Endothelial cell of umbilical vein (primary cell): ENCODE data around the gene HAPLN1. TPM values are rescaled to one million over a fixed set of nuclear protein-coding genes. Genes with fewer than 3 reads are reported as not detected.

Experiments used
- BruUV-seq: library from RNA; stranded (reverse); fragments of 400-500 nt; replicated peaks from 2 replicates; lab custom pipeline; 2021; lab: Mats Ljungman, UMichigan
- CTCF ChIA-PET: fragments of 300-600, 350-600 bp; sonication (Branson Sonifier 250); formaldehyde crosslinking; loops from one replicate; lab custom pipeline; 2021; ENCODE audit warnings: antibody characterized with exemption, inconsistent platforms; lab: Charles Lee
- POLR2A ChIA-PET: fragments of 300-600, 350-600 bp; sonication (Branson Sonifier 250); formaldehyde crosslinking; loops from one replicate; lab custom pipeline; 2021; ENCODE audit warnings: antibody characterized with exemption, inconsistent platforms; lab: Charles Lee
- DNase-seq: peaks from one replicate; pipeline ENCODE4 v3.0.0-alpha.2; 2011; ENCODE audit warnings: low read depth, low spot score
- FAIRE-seq: peaks from 2 replicates; lab custom pipeline; 2011; peaks lifted over from hg19 to GRCh38; lab: Jason Lieb, UNC
- H2AFZ ChIP-seq: 2 replicates; pipeline ENCODE4 v1.6.0; 2012; ENCODE audit warnings: low read depth, low read length, control low read depth, inconsistent platforms
- H3K27ac ChIP-seq: 2 replicates; pipeline ENCODE4 v1.5.1; 2011; ENCODE audit warnings: low read depth, mild to moderate bottlenecking, control low read depth, low read length, moderate library complexity; ENCODE audit not compliant: insufficient read depth
- H3K27me3 ChIP-seq, 2 experiments: 2 replicates each; pipeline versions ENCODE4 v1.6.0 to v1.6.1; 2011; ENCODE audit warnings: low read length in 2 of 2, mixed read lengths in 1 of 2; ENCODE audit not compliant: control insufficient read depth in 2 of 2, insufficient read depth in 2 of 2
- H3K36me3 ChIP-seq, 2 experiments: 2 replicates in 1 of 2; 3 replicates in 1 of 2; pipeline ENCODE4 v1.5.1; 2011; ENCODE audit warnings: low read length in 2 of 2, mild to moderate bottlenecking in 1 of 2, moderate library complexity in 1 of 2; ENCODE audit not compliant: control insufficient read depth in 2 of 2, insufficient read depth in 2 of 2; ENCODE audit errors: extremely low read depth in 1 of 2
- H3K4me1 ChIP-seq: 3 replicates; pipeline ENCODE4 v1.5.1; 2011; ENCODE audit warnings: mild to moderate bottlenecking, low read length; ENCODE audit not compliant: control insufficient read depth, insufficient read depth; ENCODE audit errors: extremely low read depth
- H3K4me2 ChIP-seq: 2 replicates; pipeline ENCODE4 v1.6.1; 2011; ENCODE audit warnings: low read length, control low read depth, mixed read lengths; ENCODE audit not compliant: insufficient read depth
- H3K4me3 ChIP-seq, 3 experiments: fragments of 200-600 bp in 1 of 3; sonication (generic), shearing (Covaris generic) in 1 of 3; replicated peaks in 1 of 3; 2 replicates each; pipeline ENCODE4 v1.5.1; 2011 to 2016; ENCODE audit warnings: control low read depth in 3 of 3, low read length in 3 of 3, mild to moderate bottlenecking in 2 of 3, inconsistent platforms in 1 of 3, low read depth in 1 of 3, moderate library complexity in 1 of 3; ENCODE audit not compliant: insufficient read depth in 1 of 3
- H3K79me2 ChIP-seq: 2 replicates; pipeline ENCODE4 v1.6.0; 2012; ENCODE audit warnings: low read length, inconsistent platforms; ENCODE audit not compliant: control insufficient read depth, insufficient read depth
- H3K9ac ChIP-seq: replicated peaks from 2 replicates; pipeline ENCODE3; 2011; ENCODE audit warnings: low read length, control low read depth; ENCODE audit not compliant: insufficient read depth; ENCODE audit errors: extremely low read depth
- H3K9me1 ChIP-seq: replicated peaks from 3 replicates; pipeline ENCODE4 v1.6.0; 2011; ENCODE audit warnings: mild to moderate bottlenecking, low read length; ENCODE audit not compliant: control insufficient read depth, insufficient read depth; ENCODE audit errors: extremely low read depth
- H3K9me3 ChIP-seq: replicated peaks from 2 replicates; pipeline ENCODE4 v1.5.1; 2012; ENCODE audit warnings: low read length, inconsistent platforms; ENCODE audit not compliant: control insufficient read depth, insufficient read depth
- H4K20me1 ChIP-seq: replicated peaks from 2 replicates; pipeline ENCODE3; 2011; ENCODE audit warnings: mild to moderate bottlenecking, low read length; ENCODE audit not compliant: control insufficient read depth, insufficient read depth; ENCODE audit errors: extremely low read depth
- CTCF ChIP-seq, 2 donors: IDR thresholded peaks; 1 replicate in 1 of 2; 2 replicates in 1 of 2; pipeline ENCODE4 v1.5.1; 2011; ENCODE audit warnings: low read length in 2 of 2, mild to moderate bottlenecking in 2 of 2, moderate library complexity in 2 of 2, control low read depth in 1 of 2, inconsistent platforms in 1 of 2, low read depth in 1 of 2; ENCODE audit not compliant: insufficient read depth in 1 of 2; ENCODE audit errors: extremely low read depth in 1 of 2
- EZH2 ChIP-seq: IDR thresholded peaks from 2 replicates; pipeline ENCODE4 v1.6.1; 2012; ENCODE audit warnings: borderline replicate concordance, low read depth, mild to moderate bottlenecking, moderate library complexity, low read length, inconsistent platforms; ENCODE audit not compliant: severe bottlenecking
- FOS ChIP-seq: IDR thresholded peaks from 2 replicates; pipeline ENCODE4 v1.6.1; 2011; ENCODE audit warnings: mild to moderate bottlenecking, low read length, moderate library complexity, borderline replicate concordance; ENCODE audit not compliant: insufficient read depth
- GATA2 ChIP-seq: IDR thresholded peaks from 2 replicates; pipeline ENCODE4 v1.7.0; 2011; ENCODE audit warnings: low read depth, mild to moderate bottlenecking, moderate library complexity, mixed read lengths, low read length; ENCODE audit not compliant: insufficient read length, insufficient read depth
- JUN ChIP-seq: IDR thresholded peaks from 2 replicates; pipeline ENCODE4 v1.6.1; 2011; ENCODE audit warnings: borderline replicate concordance, low read depth; ENCODE audit not compliant: insufficient read length, insufficient read depth
- MYC ChIP-seq: IDR thresholded peaks from one replicate; pipeline ENCODE4 v1.6.1; 2011; ENCODE audit warnings: mild to moderate bottlenecking, low read depth, low read length
- POLR2A ChIP-seq: IDR thresholded peaks from 2 replicates; pipeline ENCODE4 v1.6.1; 2012; ENCODE audit warnings: low read depth, mild to moderate bottlenecking, control low read depth, low read length
- POLR2AphosphoS5 ChIP-seq: IDR thresholded peaks from 2 replicates; pipeline ENCODE4 v1.6.1; 2012; ENCODE audit warnings: low read depth, mild to moderate bottlenecking, control low read depth, low read length, moderate library complexity; ENCODE audit not compliant: insufficient read depth
- dilution Hi-C: fragments of 300-500 bp; cut with MboI; formaldehyde crosslinking; loops from one replicate; pipeline ENCODE4 v1.15.0; 2019; ENCODE audit warnings: low sequenced_read_pairs; ENCODE audit not compliant: extremely low pct_ligation_motif_present
- intact Hi-C: fragments of 100-400 bp; cut with micrococcal nuclease; formaldehyde crosslinking; loops from one replicate; pipeline ENCODE4 v1.10.0; 2022
- polyA plus RNA-seq, 4 experiments: library from polyadenylated mRNA; depleted of rRNA in 3 of 4; stranded (reverse) in 3 of 4; unstranded in 1 of 4; fragments of >200 nt; gene quantifications; 2 replicates each; pipeline versions ENCODE4 v1.2.1 to v1.2.3, GENCODE V29; 2011 to 2012; ENCODE audit warnings: missing spikeins in 1 of 4
- total RNA-seq: library from RNA; stranded (reverse); gene quantifications from 2 replicates; pipeline ENCODE4 v1.2.3, GENCODE V29; 2021
- TF ChIP-seq, protein P1 (sequence below): IDR thresholded peaks from 2 replicates; pipeline ENCODE4 v1.6.1; 2011; ENCODE audit not compliant: insufficient read depth, insufficient read length

Gene HAPLN1
- total and polyA plus RNA-seq, 2 donors (not counting 3 experiments of a cell fraction or from before 2014, with no cell fraction given), result 0.04 TPM; not detected in 1

DNA sequence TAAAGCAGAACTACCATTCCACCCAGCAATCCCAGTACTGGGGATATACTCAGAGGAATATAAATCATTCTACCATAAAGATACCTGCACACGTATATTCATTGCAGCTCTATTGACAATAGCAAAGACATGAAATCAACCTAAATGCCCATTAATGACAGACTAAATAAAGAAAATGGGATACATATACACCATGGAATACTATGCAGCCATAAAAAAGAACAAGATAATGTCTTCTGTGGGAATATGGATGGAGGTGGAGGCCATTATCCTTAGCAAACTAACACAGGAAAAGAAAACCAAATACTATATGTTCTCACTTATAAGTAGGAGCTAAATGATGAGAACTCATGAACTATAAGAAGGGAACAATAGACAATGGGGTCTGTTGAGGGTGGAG is 12.5 kb downstream of the HAPLN1 start:
- Histone ChIP-seq H3K4me1 (no peaks in the 10 kb centered on the region), H3K4me2 (no peak overlapping the region), H3K9me3 (no peaks in the 10 kb centered on the region), H2AFZ (no peak overlapping the region), H3K79me2 (no peaks in the 10 kb centered on the region), H3K27ac (no peak overlapping the region), H3K4me3 (no peak overlapping the region), H4K20me1 (no peaks in the 10 kb centered on the region), H3K27me3 (no peaks in the 10 kb centered on the region), H3K9me1 (no peaks in the 10 kb centered on the region), H3K9ac (no peak overlapping the region), H3K36me3 (no peaks in the 10 kb centered on the region)
- dilution Hi-C loops, result no loop called here
- no peak for DNase-seq
- no TSS peak for BruUV-seq
- ChIA-PET CTCF (interaction anchor here (1.9 kb wide), 1 partner anchor 10 kb away, joined by 5 read pairs; no protein-coding TSS in a partner anchor), POLR2A (no interaction called here)
- intact Hi-C loops, result no loop called here
- FAIRE-seq, result no peak
- no peak for TF ChIP-seq POLR2AphosphoS5

GRCh38 chr5:83703059-83703458 is 17.6 kb downstream of the HAPLN1 start:
- CTCF ChIA-PET, result no interaction called here
- Histone ChIP-seq H3K27me3 (no peaks in the 10 kb centered on the region), H3K79me2 (no peaks in the 10 kb centered on the region), H3K9me3 (no peaks in the 10 kb centered on the region), H2AFZ (no peak overlapping the region), H3K27ac (no peak overlapping the region), H3K9me1 (no peaks in the 10 kb centered on the region), H3K9ac (no peak overlapping the region), H3K36me3 (no peaks in the 10 kb centered on the region), H4K20me1 (no peaks in the 10 kb centered on the region), H3K4me1 (no peaks in the 10 kb centered on the region), H3K4me3 (no peak overlapping the region), H3K4me2 (no peak overlapping the region)
- no peak for TF ChIP-seq JUN
- TF ChIP-seq, protein P1, sequence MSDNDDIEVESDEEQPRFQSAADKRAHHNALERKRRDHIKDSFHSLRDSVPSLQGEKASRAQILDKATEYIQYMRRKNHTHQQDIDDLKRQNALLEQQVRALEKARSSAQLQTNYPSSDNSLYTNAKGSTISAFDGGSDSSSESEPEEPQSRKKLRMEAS, result no peak
- TF ChIP-seq POLR2AphosphoS5, result no peak
- TF ChIP-seq EZH2, result no peak
- TF ChIP-seq FOS, result no peak
- no peak for TF ChIP-seq CTCF (IDR thresholded peaks at IDR 0.05; ENCODE audit: extremely low read depth in 1 of 2, insufficient read depth in 1 of 2, low read depth in 1 of 2, low read length in 2 of 2)
- no peak for TF ChIP-seq POLR2A
- TF ChIP-seq GATA2, result no peak
- no peak for TF ChIP-seq MYC
- dilution Hi-C loops, result no loop called here
- no peak for FAIRE-seq
- DNase-seq, result no peak
- POLR2A ChIA-PET, result no interaction called here
- intact Hi-C loops, result no loop called here
- BruUV-seq, result no TSS peak
